ENCODE data around the gene ITPRIPL2. TPM values are rescaled to one million over a fixed set of nuclear protein-coding genes. Genes with fewer than 3 reads are reported as not detected.

The ITPRIPL2 gene
- total RNA-seq = 17.8 TPM
- polyA plus RNA-seq (ENCODE audit: insufficient read depth in 1 of 8, insufficient read length in 8 of 8, low replicate concordance in 1 of 8) = 10 to 100 TPM; 12.9 to 40.6 (median 22.4) TPM
- long read RNA-seq, donor 1, full-length matches to known transcripts = 16 of 16 reads
- long read RNA-seq, donor 1, partial matches to known transcripts = 0 of 16 reads
- long read RNA-seq, donor 1, other reads (novel, unspliced or antisense) = 0 of 16 reads
- long read RNA-seq, donor 2, full-length matches to known transcripts = 8 of 8 reads
- long read RNA-seq, donor 2, partial matches to known transcripts = 0 of 8 reads
- long read RNA-seq, donor 2, other reads (novel, unspliced or antisense) = 0 of 8 reads
- long read RNA-seq, donor 3, full-length matches to known transcripts = 48 of 48 reads
- long read RNA-seq, donor 3, partial matches to known transcripts = 0 of 48 reads
- long read RNA-seq, donor 3, other reads (novel, unspliced or antisense) = 0 of 48 reads
- long read RNA-seq, donor 4, full-length matches to known transcripts = 33 of 33 reads
- long read RNA-seq, donor 4, partial matches to known transcripts = 0 of 33 reads
- long read RNA-seq, donor 4, other reads (novel, unspliced or antisense) = 0 of 33 reads
- long read RNA-seq, donor 5, full-length matches to known transcripts = 105 of 105 reads
- long read RNA-seq, donor 5, partial matches to known transcripts = 0 of 105 reads
- long read RNA-seq, donor 5, other reads (novel, unspliced or antisense) = 0 of 105 reads
- long read RNA-seq, donor 6, full-length matches to known transcripts = 40 of 40 reads
- long read RNA-seq, donor 6, partial matches to known transcripts = 0 of 40 reads
- long read RNA-seq, donor 6, other reads (novel, unspliced or antisense) = 0 of 40 reads
- long read RNA-seq, donor 7, full-length matches to known transcripts = 68 of 68 reads
- long read RNA-seq, donor 7, partial matches to known transcripts = 0 of 68 reads
- long read RNA-seq, donor 7, other reads (novel, unspliced or antisense) = 0 of 68 reads
- long read RNA-seq, donor 8, full-length matches to known transcripts = 31 of 31 reads
- long read RNA-seq, donor 8, partial matches to known transcripts = 0 of 31 reads
- long read RNA-seq, donor 8, other reads (novel, unspliced or antisense) = 0 of 31 reads
- long read RNA-seq, donor 9, full-length matches to known transcripts = 75 of 75 reads
- long read RNA-seq, donor 9, partial matches to known transcripts = 0 of 75 reads
- long read RNA-seq, donor 9, other reads (novel, unspliced or antisense) = 0 of 75 reads
- long read RNA-seq, donor 10, full-length matches to known transcripts = 65 of 65 reads
- long read RNA-seq, donor 10, partial matches to known transcripts = 0 of 65 reads
- long read RNA-seq, donor 10, other reads (novel, unspliced or antisense) = 0 of 65 reads
- long read RNA-seq, donor 11, full-length matches to known transcripts = 58 of 58 reads
- long read RNA-seq, donor 11, partial matches to known transcripts = 0 of 58 reads
- long read RNA-seq, donor 11, other reads (novel, unspliced or antisense) = 0 of 58 reads

DNA sequence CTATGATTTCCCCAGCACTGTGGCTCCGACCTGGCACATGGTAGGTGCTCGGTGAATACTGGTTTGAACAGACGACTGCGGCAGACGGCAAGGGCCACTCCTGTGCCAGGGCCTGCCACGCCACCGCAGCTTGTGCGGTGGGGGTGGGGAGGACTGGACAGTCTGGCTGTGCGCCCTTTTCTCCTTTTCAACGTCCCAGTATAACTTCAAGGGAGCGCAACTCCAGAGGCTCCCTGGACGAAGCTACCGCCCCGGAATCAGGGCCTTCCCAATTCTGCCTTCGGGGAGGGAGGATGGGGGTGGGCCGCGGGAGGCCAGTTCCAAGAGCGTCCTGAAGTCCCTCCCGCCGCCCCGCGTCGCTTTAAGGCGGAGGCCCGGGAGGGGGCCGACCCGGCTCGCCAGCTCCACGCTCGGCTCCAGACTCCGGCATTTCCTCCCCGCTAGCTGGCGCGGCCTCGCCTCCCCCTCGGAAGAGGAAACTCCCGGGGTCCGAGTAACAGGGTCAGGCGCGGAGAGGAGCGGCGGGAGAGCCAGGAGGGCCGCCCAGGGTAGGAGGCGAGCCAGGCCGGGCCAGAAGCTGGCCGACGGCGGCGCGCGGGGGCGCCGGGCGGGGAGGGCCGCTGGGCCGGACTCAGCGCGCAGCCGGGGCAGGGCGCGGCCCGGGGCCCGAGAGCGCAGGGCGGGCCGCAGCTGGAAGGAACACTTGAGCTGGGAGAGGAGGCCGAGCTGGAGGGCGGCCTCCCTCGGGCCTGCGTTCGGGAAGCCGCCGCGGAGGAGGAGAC is at the start of gene ITPRIPL2:
TSS of gene ITPRIPL2 (plus strand) at position 388 of the 782 bp plus-strand sequence. CDS start 498 bp downstream, outside the sequence.
- Histone ChIP-seq H3K27ac (ENCODE audit: low read length) (peak within 1 kb of the TSS; percentile 92), H3K4me3 (ENCODE audit: low read length) (peak within 1 kb of the TSS; percentile 61), H3K27me3 (ENCODE audit: control insufficient read depth, insufficient read depth, low read length) (no peaks in the 10 kb centered on the region), H3K9me3 (replicated peaks; ENCODE audit: control insufficient read depth, low read depth, low read length) (no peaks in the 10 kb centered on the region), H3K4me1 (ENCODE audit: control insufficient read depth, insufficient read depth, low read length) (peaks cover 37% of the 10 kb centered on the region), H3K36me3 (ENCODE audit: control insufficient read depth, insufficient read depth, low read length) (peaks cover 19% of the 10 kb centered on the region)
- peak; percentile 97 for DNase-seq
- WGBS (ENCODE audit: insufficient coverage) = under 1% methylated on average over 64 of the region's 74 CpGs

DNA sequence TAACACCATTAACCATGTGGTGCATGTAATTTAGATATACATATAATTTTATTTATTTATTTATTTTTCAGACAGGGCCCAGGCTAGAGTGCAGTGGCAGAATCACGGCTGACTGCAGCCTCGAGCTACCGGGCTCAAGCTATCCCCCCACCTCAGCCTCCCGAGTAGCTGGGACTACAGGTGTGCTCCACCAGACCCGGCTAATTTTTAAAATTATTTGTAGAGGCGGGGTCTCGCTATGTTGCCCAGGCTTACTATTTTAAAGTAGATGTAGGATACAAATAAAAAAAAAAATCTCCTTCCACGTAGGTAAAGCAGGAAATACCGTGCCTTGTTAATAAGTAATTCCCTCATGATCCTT is 46.8 kb upstream of the ITPRIPL2 start:
- Histone ChIP-seq H3K27me3 (ENCODE audit: control insufficient read depth, insufficient read depth, low read length) (no peaks in the 10 kb centered on the region), H3K36me3 (ENCODE audit: control insufficient read depth, insufficient read depth, low read length) (peaks cover 8% of the 10 kb centered on the region), H3K4me3 (ENCODE audit: low read length) (peak overlapping the region; percentile 11), H3K27ac (ENCODE audit: low read length) (peak overlapping the region; percentile 84), H3K9me3 (replicated peaks; ENCODE audit: control insufficient read depth, low read depth, low read length) (no peaks in the 10 kb centered on the region), H3K4me1 (ENCODE audit: control insufficient read depth, insufficient read depth, low read length) (peaks cover 5% of the 10 kb centered on the region)
- WGBS (ENCODE audit: insufficient coverage) = no CpG with 5 or more reads among the region's 9 CpGs
- DNase-seq = no peak

DNA sequence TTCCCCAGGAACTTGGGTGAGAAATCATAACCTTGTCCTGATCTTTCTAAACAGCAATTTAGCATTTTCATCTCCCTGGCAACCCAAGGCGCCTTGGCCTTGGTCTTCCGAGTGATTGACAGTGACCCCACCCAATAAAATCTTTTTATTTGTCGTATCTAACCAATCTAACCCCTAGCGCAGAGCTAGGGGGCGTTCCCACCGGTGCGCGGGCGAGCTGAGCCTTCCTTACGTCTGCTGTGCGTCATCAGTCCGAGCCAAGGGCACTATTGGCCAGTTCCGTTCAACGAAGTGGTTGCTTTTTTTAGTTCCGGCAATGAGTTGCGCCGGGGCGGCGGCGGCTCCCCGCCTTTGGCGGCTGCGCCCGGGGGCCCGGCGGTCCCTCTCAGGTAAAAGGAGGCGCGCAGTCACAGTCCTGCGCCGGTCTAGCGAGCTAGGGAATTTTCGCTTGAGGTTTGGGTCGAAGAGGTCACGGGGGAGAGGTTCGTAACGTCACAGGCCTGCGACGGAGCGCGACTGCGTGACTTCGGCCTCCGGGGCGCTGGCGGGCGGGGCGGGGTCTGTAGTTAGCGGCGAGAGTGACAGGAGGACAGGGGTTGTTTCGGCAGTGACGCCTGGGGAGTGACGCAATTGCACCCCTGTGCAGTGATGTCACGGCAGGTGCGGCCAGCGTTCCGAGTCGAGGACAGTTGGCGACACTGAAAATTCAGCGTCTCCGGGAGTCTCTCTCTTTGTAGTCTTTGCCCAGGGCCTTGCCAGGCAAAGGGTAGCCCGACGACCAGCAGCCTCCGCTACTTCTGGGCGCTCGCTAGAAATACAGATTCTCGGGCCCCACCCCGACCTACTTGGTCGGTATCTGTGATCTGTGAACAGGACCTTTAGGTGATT is 46.2 kb upstream of the ITPRIPL2 start, which contains the start of gene COQ7:
TSS of gene COQ7 (plus strand) at position 266 of the 888 bp plus-strand sequence. CDS start at position 317, 51 bp downstream.
- H3K4me3 ChIP-seq (ENCODE audit: low read length) = peak within 1 kb of the TSS; percentile 66
- H3K9me3 ChIP-seq (replicated peaks; ENCODE audit: control insufficient read depth, low read depth, low read length) = no peaks in the 10 kb centered on the region
- peak; percentile 100 for DNase-seq
- peak within 1 kb of the TSS; percentile 90 for H3K27ac ChIP-seq (ENCODE audit: low read length)
- H3K4me1 ChIP-seq (ENCODE audit: control insufficient read depth, insufficient read depth, low read length) = peaks cover 5% of the 10 kb centered on the region
- H3K27me3 ChIP-seq (ENCODE audit: control insufficient read depth, insufficient read depth, low read length) = no peaks in the 10 kb centered on the region
- H3K36me3 ChIP-seq (ENCODE audit: control insufficient read depth, insufficient read depth, low read length) = peaks cover 14% of the 10 kb centered on the region
- WGBS (ENCODE audit: insufficient coverage) = under 1% methylated on average over 68 of the region's 68 CpGs

- H3K9me3 ChIP-seq (replicated peaks; ENCODE audit: control insufficient read depth, low read depth, low read length) = no peaks in the 10 kb centered on the region
- DNase-seq = no peak
- peaks cover 5% of the 10 kb centered on the region for H3K4me1 ChIP-seq (ENCODE audit: control insufficient read depth, insufficient read depth, low read length)
- 44% methylated on average over 7 of the region's 19 CpGs for WGBS (ENCODE audit: insufficient coverage)
- no peaks in the 10 kb centered on the region for H3K27me3 ChIP-seq (ENCODE audit: control insufficient read depth, insufficient read depth, low read length)
- peak overlapping the region; percentile 66 for H3K4me3 ChIP-seq (ENCODE audit: low read length)
- H3K36me3 ChIP-seq (ENCODE audit: control insufficient read depth, insufficient read depth, low read length) = peaks cover 20% of the 10 kb centered on the region
- H3K27ac ChIP-seq (ENCODE audit: low read length) = peak overlapping the region; percentile 90
These were observed 45.4 kb upstream of the ITPRIPL2 start for GRCh38 chr16:19068237-19068815.

GRCh38 chr16:19071811-19072777 is 41.7 kb upstream of the ITPRIPL2 start:
- Histone ChIP-seq H3K4me3 (ENCODE audit: low read length) (no peak overlapping the region), H3K27me3 (ENCODE audit: control insufficient read depth, insufficient read depth, low read length) (no peaks in the 10 kb centered on the region), H3K9me3 (replicated peaks; ENCODE audit: control insufficient read depth, low read depth, low read length) (no peaks in the 10 kb centered on the region), H3K27ac (ENCODE audit: low read length) (no peak overlapping the region), H3K4me1 (ENCODE audit: control insufficient read depth, insufficient read depth, low read length) (peaks cover 5% of the 10 kb centered on the region), H3K36me3 (ENCODE audit: control insufficient read depth, insufficient read depth, low read length) (peaks cover 49% of the 10 kb centered on the region)
- DNase-seq = no peak
- 77% methylated on average over 13 of the region's 21 CpGs for WGBS (ENCODE audit: insufficient coverage)

DNA sequence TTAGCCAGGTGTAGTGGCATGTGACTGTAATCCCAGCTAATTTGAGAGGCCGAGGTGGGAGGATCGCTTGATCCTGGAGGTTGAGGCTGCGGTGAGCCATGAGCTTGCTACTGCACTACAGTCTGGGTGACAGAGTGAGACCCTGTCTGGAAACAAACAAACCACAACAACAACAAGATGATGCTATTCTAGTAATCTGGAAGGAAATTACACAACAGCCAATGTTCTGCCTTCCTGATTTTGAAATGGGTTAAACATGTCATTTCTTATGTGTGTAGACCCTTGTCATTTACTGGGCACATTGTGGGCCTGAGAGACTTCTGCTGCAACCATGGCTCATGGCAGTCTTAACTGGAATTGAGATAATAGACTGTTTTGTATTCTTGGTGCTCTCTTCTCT is 40.4 kb upstream of the ITPRIPL2 start:
- Histone ChIP-seq H3K27ac (ENCODE audit: low read length) (no peak overlapping the region), H3K27me3 (ENCODE audit: control insufficient read depth, insufficient read depth, low read length) (no peaks in the 10 kb centered on the region), H3K4me3 (ENCODE audit: low read length) (no peak overlapping the region), H3K36me3 (ENCODE audit: control insufficient read depth, insufficient read depth, low read length) (peaks cover 51% of the 10 kb centered on the region), H3K9me3 (replicated peaks; ENCODE audit: control insufficient read depth, low read depth, low read length) (no peaks in the 10 kb centered on the region), H3K4me1 (ENCODE audit: control insufficient read depth, insufficient read depth, low read length) (peaks cover 4% of the 10 kb centered on the region)
- WGBS (ENCODE audit: insufficient coverage) = no CpG with 5 or more reads among the region's 3 CpGs
- no peak for DNase-seq

- H3K4me3 ChIP-seq (ENCODE audit: low read length) = no peak overlapping the region
- DNase-seq = no peak
- no peak overlapping the region for H3K27ac ChIP-seq (ENCODE audit: low read length)
- 67% methylated on average over 3 of the region's 7 CpGs for WGBS (ENCODE audit: insufficient coverage)
- H3K4me1 ChIP-seq (ENCODE audit: control insufficient read depth, insufficient read depth, low read length) = peaks cover 2% of the 10 kb centered on the region
- H3K27me3 ChIP-seq (ENCODE audit: control insufficient read depth, insufficient read depth, low read length) = no peaks in the 10 kb centered on the region
- no peaks in the 10 kb centered on the region for H3K9me3 ChIP-seq (replicated peaks; ENCODE audit: control insufficient read depth, low read depth, low read length)
- peaks cover 55% of the 10 kb centered on the region for H3K36me3 ChIP-seq (ENCODE audit: control insufficient read depth, insufficient read depth, low read length)
These were observed 39.9 kb upstream of the ITPRIPL2 start for GRCh38 chr16:19073863-19074262.
